MM.1S (cell line): Measurements from ENCODE around the gene CACNA1C.

Source experiments
- DNase-seq: peaks from one replicate; pipeline ENCODE4 v3.0.0-alpha.2; 2015
- H2AFZ ChIP-seq: fragments of 300-600 bp; sonication (generic); 2 replicates; pipeline ENCODE4 v1.6.0; 2016; ENCODE audit warnings: antibody characterized with exemption, low read length
- H3F3A ChIP-seq: fragments of 300-600 bp; sonication (generic); 2 replicates; pipeline ENCODE4 v1.6.1; 2016; ENCODE audit warnings: mild to moderate bottlenecking, antibody characterized with exemption, low read length, moderate library complexity, mixed read lengths; ENCODE audit not compliant: insufficient read depth
- H3K27ac ChIP-seq: fragments of 300-600 bp; sonication (generic); 2 replicates; pipeline ENCODE4 v1.5.1; 2016; ENCODE audit warnings: mild to moderate bottlenecking, low read length
- H3K27me3 ChIP-seq: fragments of 300-600 bp; sonication (generic); replicated peaks from 2 replicates; pipeline ENCODE4 v1.6.0; 2016; ENCODE audit warnings: low read length; ENCODE audit not compliant: insufficient read depth
- H3K36me3 ChIP-seq: fragments of 300-600 bp; sonication (generic); replicated peaks from 2 replicates; pipeline ENCODE4 v1.6.1; 2016; ENCODE audit warnings: mild to moderate bottlenecking, low read length, mixed read lengths; ENCODE audit not compliant: insufficient read depth
- H3K4me1 ChIP-seq: fragments of 300-600 bp; sonication (generic); 2 replicates; pipeline ENCODE4 v1.6.1; 2016; ENCODE audit warnings: low read length, mixed read lengths
- H3K4me2 ChIP-seq: fragments of 300-600 bp; sonication (generic); 2 replicates; pipeline ENCODE4 v1.6.0; 2016; ENCODE audit warnings: low read depth, low read length
- H3K4me3 ChIP-seq: fragments of 300-600 bp; sonication (generic); 2 replicates; pipeline ENCODE4 v1.5.1; 2016; ENCODE audit warnings: low read length, mixed read lengths
- H3K79me2 ChIP-seq: fragments of 300-600 bp; sonication (generic); 2 replicates; pipeline ENCODE4 v1.6.1; 2016; ENCODE audit warnings: mixed run types, low read length, mixed read lengths
- H3K9ac ChIP-seq: fragments of 300-600 bp; sonication (generic); 2 replicates; pipeline ENCODE4 v1.6.1; 2016; ENCODE audit warnings: low read length, mixed read lengths
- H3K9me2 ChIP-seq: fragments of 300-600 bp; sonication (generic); replicated peaks from 2 replicates; pipeline ENCODE4 v1.6.1; 2016; ENCODE audit warnings: mild to moderate bottlenecking, low read length, mixed read lengths; ENCODE audit not compliant: insufficient read depth
- H3K9me3 ChIP-seq: fragments of 300-600 bp; sonication (generic); replicated peaks from 2 replicates; pipeline ENCODE4 v1.6.1; 2016; ENCODE audit warnings: mild to moderate bottlenecking, low read length, mixed read lengths; ENCODE audit not compliant: insufficient read depth
- H4K20me1 ChIP-seq: fragments of 300-600 bp; sonication (generic); 2 replicates; pipeline ENCODE4 v1.6.1; 2016; ENCODE audit warnings: mild to moderate bottlenecking, low read length, moderate library complexity, mixed read lengths; ENCODE audit not compliant: insufficient read depth
- EZH2 ChIP-seq: fragments of 300-600 bp; sonication (generic); optimal IDR thresholded peaks from 2 replicates; pipeline ENCODE3; 2017; ENCODE audit warnings: low read depth, mild to moderate bottlenecking, antibody characterized with exemption, low read length, mixed read lengths
- EZH2phosphoT487 ChIP-seq: fragments of 300-600 bp; sonication (generic); IDR thresholded peaks from 2 replicates; pipeline ENCODE4 v1.6.1; 2018; ENCODE audit warnings: antibody characterized with exemption, low read length
- TF ChIP-seq, protein P1 (sequence below): fragments of 300-600 bp; sonication (generic); IDR thresholded peaks from 2 replicates; pipeline ENCODE4 v1.5.1; 2016; ENCODE audit warnings: antibody characterized with exemption, low read length, mixed read lengths

The CACNA1C gene

DNA sequence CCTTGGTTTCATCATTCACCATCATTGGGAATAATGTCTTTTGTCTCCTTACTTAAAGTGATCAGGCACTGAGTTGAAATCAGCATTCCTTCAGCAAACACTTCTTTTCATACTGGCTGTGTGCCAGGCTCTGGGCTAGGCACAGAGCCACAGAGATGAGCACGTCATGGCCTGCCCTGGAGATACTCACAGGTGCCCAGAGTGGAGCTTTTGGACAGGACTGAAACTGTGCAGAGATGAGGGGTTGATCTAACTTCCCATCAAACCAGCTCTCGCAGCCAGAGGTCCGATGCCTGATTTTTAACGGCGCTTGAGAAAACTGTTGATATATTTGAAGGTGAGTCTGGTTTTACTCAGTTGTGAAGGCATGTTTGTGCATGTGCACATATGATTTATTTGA lies 43.1 kb downstream of the CACNA1C start:
- Histone ChIP-seq H3K27ac (no peak overlapping the region), H2AFZ (no peak overlapping the region), H3K9me2 (no peaks in the 10 kb centered on the region), H3K27me3 (no peaks in the 10 kb centered on the region), H4K20me1 (no peaks in the 10 kb centered on the region), H3K9me3 (no peaks in the 10 kb centered on the region), H3K4me2 (no peak overlapping the region), H3K4me3 (no peak overlapping the region), H3K79me2 (no peaks in the 10 kb centered on the region), H3K9ac (no peak overlapping the region), H3K4me1 (no peaks in the 10 kb centered on the region), H3K36me3 (no peaks in the 10 kb centered on the region), H3F3A (no peaks in the 10 kb centered on the region)
- no peak for DNase-seq
- TF ChIP-seq EZH2 (no peak), EZH2phosphoT487 (no peak)
- TF ChIP-seq, protein P1, sequence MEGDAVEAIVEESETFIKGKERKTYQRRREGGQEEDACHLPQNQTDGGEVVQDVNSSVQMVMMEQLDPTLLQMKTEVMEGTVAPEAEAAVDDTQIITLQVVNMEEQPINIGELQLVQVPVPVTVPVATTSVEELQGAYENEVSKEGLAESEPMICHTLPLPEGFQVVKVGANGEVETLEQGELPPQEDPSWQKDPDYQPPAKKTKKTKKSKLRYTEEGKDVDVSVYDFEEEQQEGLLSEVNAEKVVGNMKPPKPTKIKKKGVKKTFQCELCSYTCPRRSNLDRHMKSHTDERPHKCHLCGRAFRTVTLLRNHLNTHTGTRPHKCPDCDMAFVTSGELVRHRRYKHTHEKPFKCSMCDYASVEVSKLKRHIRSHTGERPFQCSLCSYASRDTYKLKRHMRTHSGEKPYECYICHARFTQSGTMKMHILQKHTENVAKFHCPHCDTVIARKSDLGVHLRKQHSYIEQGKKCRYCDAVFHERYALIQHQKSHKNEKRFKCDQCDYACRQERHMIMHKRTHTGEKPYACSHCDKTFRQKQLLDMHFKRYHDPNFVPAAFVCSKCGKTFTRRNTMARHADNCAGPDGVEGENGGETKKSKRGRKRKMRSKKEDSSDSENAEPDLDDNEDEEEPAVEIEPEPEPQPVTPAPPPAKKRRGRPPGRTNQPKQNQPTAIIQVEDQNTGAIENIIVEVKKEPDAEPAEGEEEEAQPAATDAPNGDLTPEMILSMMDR, result no peak

- H3K4me2 ChIP-seq, result no peak overlapping the region
- H3K9me3 ChIP-seq, result no peaks in the 10 kb centered on the region
- no peak overlapping the region for H3K27ac ChIP-seq
- H3K27me3 ChIP-seq, result no peaks in the 10 kb centered on the region
- no peaks in the 10 kb centered on the region for H3K79me2 ChIP-seq
- H3K4me1 ChIP-seq, result no peaks in the 10 kb centered on the region
- no peak overlapping the region for H2AFZ ChIP-seq
- TF ChIP-seq, protein P1, result no peak
- TF ChIP-seq EZH2 (no peak), EZH2phosphoT487 (no peak)
- DNase-seq, result no peak
- H3K36me3 ChIP-seq, result no peaks in the 10 kb centered on the region
- no peak overlapping the region for H3K4me3 ChIP-seq
- H3K9me2 ChIP-seq, result no peaks in the 10 kb centered on the region
- no peaks in the 10 kb centered on the region for H3F3A ChIP-seq
- no peak overlapping the region for H3K9ac ChIP-seq
- no peaks in the 10 kb centered on the region for H4K20me1 ChIP-seq
These were observed 44.8 kb downstream of the CACNA1C start for GRCh38 chr12:2097617-2098016.

DNA sequence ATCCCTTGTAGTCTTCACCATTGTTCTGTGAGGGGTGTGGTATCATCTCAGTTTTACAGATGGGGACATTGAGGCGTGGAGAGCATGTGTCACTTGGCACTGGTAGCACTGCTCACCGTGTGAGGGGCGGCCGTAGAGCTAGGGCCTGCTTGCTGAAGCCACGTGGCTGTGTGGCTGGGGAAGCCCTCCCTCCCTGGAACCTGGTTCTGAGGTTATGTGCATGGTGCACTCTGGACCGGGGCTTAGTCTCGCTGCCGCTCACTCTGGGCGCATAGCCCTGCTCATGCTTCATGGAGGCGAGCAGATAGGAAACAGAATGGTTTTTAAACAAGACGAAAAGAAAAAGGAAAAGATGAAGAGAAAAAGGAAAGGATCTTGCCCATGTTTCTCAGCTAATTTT lies 46.1 kb downstream of the CACNA1C start:
- no peak overlapping the region for H3K4me2 ChIP-seq
- no peaks in the 10 kb centered on the region for H4K20me1 ChIP-seq
- H3K4me1 ChIP-seq, result no peaks in the 10 kb centered on the region
- no peak overlapping the region for H3K4me3 ChIP-seq
- no peaks in the 10 kb centered on the region for H3K9me3 ChIP-seq
- no peak for DNase-seq
- no peak overlapping the region for H3K9ac ChIP-seq
- H3K9me2 ChIP-seq, result no peaks in the 10 kb centered on the region
- H3K79me2 ChIP-seq, result no peaks in the 10 kb centered on the region
- H3K36me3 ChIP-seq, result no peaks in the 10 kb centered on the region
- no peak overlapping the region for H3K27ac ChIP-seq
- no peak overlapping the region for H2AFZ ChIP-seq
- no peaks in the 10 kb centered on the region for H3F3A ChIP-seq
- no peaks in the 10 kb centered on the region for H3K27me3 ChIP-seq
- TF ChIP-seq, protein P1, result no peak
- no peak for TF ChIP-seq EZH2
- no peak for TF ChIP-seq EZH2phosphoT487

GRCh38 chr12:2099595-2099994 lies 46.8 kb downstream of the CACNA1C start:
- H2AFZ ChIP-seq, result no peak overlapping the region
- H3F3A ChIP-seq, result no peaks in the 10 kb centered on the region
- no peak overlapping the region for H3K4me2 ChIP-seq
- no peaks in the 10 kb centered on the region for H3K79me2 ChIP-seq
- no peaks in the 10 kb centered on the region for H4K20me1 ChIP-seq
- no peaks in the 10 kb centered on the region for H3K4me1 ChIP-seq
- no peaks in the 10 kb centered on the region for H3K9me3 ChIP-seq
- H3K27ac ChIP-seq, result no peak overlapping the region
- no peak overlapping the region for H3K4me3 ChIP-seq
- H3K9ac ChIP-seq, result no peak overlapping the region
- no peaks in the 10 kb centered on the region for H3K9me2 ChIP-seq
- TF ChIP-seq, protein P1, result no peak
- TF ChIP-seq EZH2 (no peak), EZH2phosphoT487 (no peak)
- DNase-seq, result no peak
- H3K36me3 ChIP-seq, result no peaks in the 10 kb centered on the region
- H3K27me3 ChIP-seq, result no peaks in the 10 kb centered on the region
